ENCODE measurements around the gene PKNOX2. TPM values are rescaled to one million over a fixed set of nuclear protein-coding genes. Genes with fewer than 3 reads are reported as not detected.
A peak's percentile ranks its signal among the peaks of the same experiment; 100 is the strongest.

PKNOX2 gene
- total and polyA plus RNA-seq, 2 of the 4 experiments (the other 2 are of a cell fraction): 0.72 to 2.3 TPM

- TF ChIP-seq USF2 (IDR thresholded peaks at IDR 0.05; ENCODE audit: low read depth, low read length): no peak
Observed at GRCh38 chr11:125262194-125262829, 97.8 kb downstream of the PKNOX2 start (continued).

- CTCF ChIA-PET: interaction anchor here (0.6 to 1.4 kb wide), 4 partner anchors 83 to 145 kb away, joined by 3 to 5 read pairs (median 3); no protein-coding TSS in a partner anchor
- peak; percentile 47 for DNase-seq
Observed at GRCh38 chr11:125262830-125263218, 98.3 kb downstream of the PKNOX2 start.

More at GRCh38 chr11:125262830-125263218, 98.3 kb downstream of the PKNOX2 start:
- peaks cover 13% of the 10 kb centered on the region for H3K9me1 ChIP-seq (ENCODE audit: insufficient read depth, low read length)
- peak overlapping the region; percentile 43 for H2BK5ac ChIP-seq (ENCODE audit: low read depth, low read length, poor library complexity, severe bottlenecking)
- peak overlapping the region; percentile 63 for H3K9ac ChIP-seq (ENCODE audit: low read depth, low read length)
- H3K56ac ChIP-seq (ENCODE audit: extremely low read depth, insufficient read depth, low read length): peak overlapping the region; percentile 66; the same call in 1 of the 2 replicates
- peak overlapping the region; percentile 98 for H3K4ac ChIP-seq (ENCODE audit: low read depth, low read length)
- intact Hi-C loops (cut with micrococcal nuclease): loop anchor here (1.0 to 10.0 kb wide), 5 partner anchors 84 to 609 kb away; partner anchors contain the start of gene PKNOX2
- H3K23ac ChIP-seq (ENCODE audit: low read depth, low read length): peak overlapping the region; percentile 94
- H2AK9ac ChIP-seq (replicated peaks; ENCODE audit: low read depth, low read length, poor library complexity): peak overlapping the region; percentile 91
- peak overlapping the region; percentile 18; the same call in 1 of the 2 replicates for H3K4me2 ChIP-seq (ENCODE audit: low read depth, low read length)
- H3K9me3 ChIP-seq (ENCODE audit: control insufficient read depth, insufficient read depth, low read length): no peaks in the 10 kb centered on the region
- H3K4me1 ChIP-seq (ENCODE audit: control insufficient read depth, insufficient read depth, low read length): peaks cover 32% of the 10 kb centered on the region
- in situ Hi-C loops (cut with MboI; ENCODE audit: low sequenced_read_pairs): no loop called here
- dilution Hi-C loops (cut with HindIII; ENCODE audit: low sequenced_read_pairs, unreplicated experiment): no loop called here
- peak; percentile 51 for ATAC-seq (ENCODE audit: low read depth)
- H2BK120ac ChIP-seq (ENCODE audit: low read depth, low read length): peak overlapping the region; percentile 98
- WGBS, 2 experiments (ENCODE audit: extremely low coverage in 2 of 2, insufficient read length in 1 of 2): no CpG with 5 or more reads among the region's 10 CpGs
- peak overlapping the region; percentile 92 for H3K27ac ChIP-seq (ENCODE audit: insufficient read depth, low read length)
- TF ChIP-seq MAFK (IDR thresholded peaks at IDR 0.05; ENCODE audit: low read depth, low read length) (no peak), POLR2A (IDR thresholded peaks at IDR 0.05; ENCODE audit: low read depth, low read length) (0 out of 2 replicates have a peak, but pooled peaks have one; percentile 7)
- H2BK20ac ChIP-seq (ENCODE audit: low read depth, low read length): peak overlapping the region; percentile 96
- no peaks in the 10 kb centered on the region for H3K27me3 ChIP-seq (ENCODE audit: control insufficient read depth, insufficient read depth, low read length)
- H2BK15ac ChIP-seq (ENCODE audit: low read depth, low read length): peak overlapping the region; percentile 99
- peak overlapping the region; percentile 90 to 98 for H4K8ac ChIP-seq (ENCODE audit: low read depth in 2 of 2, low read length in 2 of 2)
- H4K20me1 ChIP-seq (ENCODE audit: insufficient read depth, low read length): no peaks in the 10 kb centered on the region
- peak overlapping the region; percentile 78 for H2AFZ ChIP-seq (replicated peaks; ENCODE audit: low read length, poor library complexity)
- H2AK5ac ChIP-seq (ENCODE audit: low read depth, low read length): peak overlapping the region; percentile 99
- no peaks in the 10 kb centered on the region for H3K79me1 ChIP-seq (ENCODE audit: low read depth in 1 of 2, low read length in 2 of 2)
- POLR2A ChIA-PET (ENCODE audit: unreplicated experiment): interaction anchor here (0.5 kb wide), 1 partner anchor 273 kb away, joined by 3 read pairs; no protein-coding TSS in a partner anchor
- H4K91ac ChIP-seq (ENCODE audit: insufficient read depth, low read depth, low read length): peak overlapping the region; percentile 97
- H4K5ac ChIP-seq (ENCODE audit: low read depth, low read length): peak overlapping the region; percentile 93
- H3K4me3 ChIP-seq (ENCODE audit: insufficient read depth, low read depth, low read length): no peak overlapping the region
- peak overlapping the region; percentile 94 for H3K14ac ChIP-seq (replicated peaks; ENCODE audit: low read depth, low read length)
- peak overlapping the region; percentile 93 for H3K18ac ChIP-seq (ENCODE audit: low read depth, low read length)
- H3K36me3 ChIP-seq (ENCODE audit: control insufficient read depth, insufficient read depth, low read length): no peaks in the 10 kb centered on the region
- no TSS peak for BruUV-seq (replicated peaks)

Data from IMR-90 (cell line).